ENCODE data around the gene MON1A. TPM values are rescaled to one million over a fixed set of nuclear protein-coding genes. Genes with fewer than 3 reads are reported as not detected.

The MON1A gene
- total RNA-seq, 1 donor = 13.0 TPM

DNA sequence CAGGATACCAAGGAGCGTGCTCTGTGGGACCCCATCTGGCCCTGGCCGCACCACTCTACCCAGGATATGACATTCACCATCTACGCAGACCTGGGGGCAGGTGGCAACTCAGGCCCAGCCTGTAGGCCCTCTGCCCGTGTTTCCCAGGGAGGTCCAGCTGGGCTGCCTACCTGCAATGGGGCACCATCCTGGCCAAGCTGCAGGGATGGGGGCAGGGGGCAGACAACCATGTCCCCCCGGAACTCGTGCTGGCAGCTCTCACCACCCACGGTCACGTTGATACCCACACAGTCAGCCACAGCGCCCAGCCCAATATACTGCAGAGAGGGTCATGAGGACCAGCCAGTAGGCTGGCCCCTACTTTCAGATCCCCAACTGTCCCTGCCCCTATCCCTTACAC lies 33.8 kb downstream of the MON1A start:
- peak; percentile 52 for DNase-seq (ENCODE audit: insufficient read length, low spot score, missing footprints)
- no peak overlapping the region for H3K4me3 ChIP-seq (ENCODE audit: insufficient read depth, low read length)
- TF ChIP-seq, protein P1, sequence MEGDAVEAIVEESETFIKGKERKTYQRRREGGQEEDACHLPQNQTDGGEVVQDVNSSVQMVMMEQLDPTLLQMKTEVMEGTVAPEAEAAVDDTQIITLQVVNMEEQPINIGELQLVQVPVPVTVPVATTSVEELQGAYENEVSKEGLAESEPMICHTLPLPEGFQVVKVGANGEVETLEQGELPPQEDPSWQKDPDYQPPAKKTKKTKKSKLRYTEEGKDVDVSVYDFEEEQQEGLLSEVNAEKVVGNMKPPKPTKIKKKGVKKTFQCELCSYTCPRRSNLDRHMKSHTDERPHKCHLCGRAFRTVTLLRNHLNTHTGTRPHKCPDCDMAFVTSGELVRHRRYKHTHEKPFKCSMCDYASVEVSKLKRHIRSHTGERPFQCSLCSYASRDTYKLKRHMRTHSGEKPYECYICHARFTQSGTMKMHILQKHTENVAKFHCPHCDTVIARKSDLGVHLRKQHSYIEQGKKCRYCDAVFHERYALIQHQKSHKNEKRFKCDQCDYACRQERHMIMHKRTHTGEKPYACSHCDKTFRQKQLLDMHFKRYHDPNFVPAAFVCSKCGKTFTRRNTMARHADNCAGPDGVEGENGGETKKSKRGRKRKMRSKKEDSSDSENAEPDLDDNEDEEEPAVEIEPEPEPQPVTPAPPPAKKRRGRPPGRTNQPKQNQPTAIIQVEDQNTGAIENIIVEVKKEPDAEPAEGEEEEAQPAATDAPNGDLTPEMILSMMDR (IDR thresholded peaks at IDR 0.05; ENCODE audit: extremely low read depth, low read depth, low read length) = no peak

DNA sequence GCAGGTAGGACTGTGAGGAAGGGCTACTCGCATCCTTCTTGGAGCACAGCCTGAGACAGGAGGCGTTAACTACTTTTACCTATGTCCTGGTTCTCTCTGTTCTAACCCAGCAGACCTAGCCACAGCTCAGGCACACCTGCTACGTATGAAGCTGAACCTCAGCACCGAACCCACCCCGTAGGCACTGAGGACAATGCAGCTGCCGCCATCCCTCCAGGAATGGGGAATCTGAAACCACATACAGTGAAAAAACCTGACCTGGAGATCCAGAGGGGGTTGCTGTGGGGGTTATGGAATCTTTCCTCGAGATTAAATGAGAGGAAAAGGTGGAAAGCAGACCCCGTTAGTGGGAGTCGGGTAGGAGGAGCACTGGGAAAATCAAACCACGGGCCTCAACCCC lies 40.3 kb downstream of the MON1A start:
- DNase-seq (ENCODE audit: insufficient read length, low spot score, missing footprints) = no peak
- H4K20me1 ChIP-seq (ENCODE audit: insufficient read depth, low read length) = no peaks in the 10 kb centered on the region
- H3K27me3 ChIP-seq (ENCODE audit: insufficient read depth, low read length) = no peaks in the 10 kb centered on the region
- H3K27ac ChIP-seq (ENCODE audit: low read depth, low read length) = no peak overlapping the region
- no peak overlapping the region for H2AFZ ChIP-seq (ENCODE audit: low read length)
- H3K4me3 ChIP-seq (ENCODE audit: insufficient read depth, low read length) = no peak overlapping the region
- no peaks in the 10 kb centered on the region for H3K79me2 ChIP-seq (ENCODE audit: insufficient read depth, low read length)
- H3K4me1 ChIP-seq (ENCODE audit: insufficient read depth, low read length) = no peaks in the 10 kb centered on the region
- no peaks in the 10 kb centered on the region for H3K36me3 ChIP-seq (ENCODE audit: insufficient read depth, low read length)
- TF ChIP-seq, protein P1 (IDR thresholded peaks at IDR 0.05; ENCODE audit: extremely low read depth, low read depth, low read length) = no peak
- H3K9me3 ChIP-seq (ENCODE audit: low read depth, low read length) = no peaks in the 10 kb centered on the region
- no peak overlapping the region for H3K4me2 ChIP-seq (ENCODE audit: insufficient read depth, low read length)

More for the DNA sequence above, 33.8 kb downstream of the MON1A start:
- H3K27me3 ChIP-seq (ENCODE audit: insufficient read depth, low read length) = no peaks in the 10 kb centered on the region
- no peaks in the 10 kb centered on the region for H3K9me3 ChIP-seq (ENCODE audit: low read depth, low read length)
- no peaks in the 10 kb centered on the region for H3K36me3 ChIP-seq (ENCODE audit: insufficient read depth, low read length)
- peaks cover 4% of the 10 kb centered on the region for H3K4me1 ChIP-seq (ENCODE audit: insufficient read depth, low read length)
- no peaks in the 10 kb centered on the region for H3K79me2 ChIP-seq (ENCODE audit: insufficient read depth, low read length)
- H4K20me1 ChIP-seq (ENCODE audit: insufficient read depth, low read length) = no peaks in the 10 kb centered on the region
- no peak overlapping the region for H2AFZ ChIP-seq (ENCODE audit: low read length)
- H3K27ac ChIP-seq (ENCODE audit: low read depth, low read length) = no peak overlapping the region
- H3K4me2 ChIP-seq (ENCODE audit: insufficient read depth, low read length) = no peak overlapping the region

DNA sequence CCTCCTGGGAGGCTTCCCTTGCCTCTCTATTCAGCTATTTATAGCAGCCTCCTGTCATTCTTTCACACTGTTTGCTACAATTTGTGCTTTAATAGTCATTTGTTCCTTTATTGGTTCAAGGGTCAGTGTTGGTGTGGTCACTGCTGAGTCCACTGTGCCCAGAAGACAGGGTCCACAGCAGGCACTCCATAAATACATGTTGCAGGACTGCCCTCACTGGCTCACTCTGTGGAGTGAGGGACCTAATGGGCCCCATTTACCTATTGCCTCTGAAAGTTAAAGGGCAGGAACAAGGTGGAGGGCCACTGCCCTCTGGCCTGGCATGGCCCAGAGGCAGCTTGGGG lies 42.7 kb downstream of the MON1A start:
- Histone ChIP-seq H4K20me1 (ENCODE audit: insufficient read depth, low read length) (no peaks in the 10 kb centered on the region), H2AFZ (ENCODE audit: low read length) (no peak overlapping the region), H3K4me3 (ENCODE audit: insufficient read depth, low read length) (no peak overlapping the region), H3K9me3 (ENCODE audit: low read depth, low read length) (no peaks in the 10 kb centered on the region), H3K79me2 (ENCODE audit: insufficient read depth, low read length) (no peaks in the 10 kb centered on the region), H3K36me3 (ENCODE audit: insufficient read depth, low read length) (no peaks in the 10 kb centered on the region), H3K27ac (ENCODE audit: low read depth, low read length) (no peak overlapping the region), H3K27me3 (ENCODE audit: insufficient read depth, low read length) (peaks cover 8% of the 10 kb centered on the region), H3K4me2 (ENCODE audit: insufficient read depth, low read length) (no peak overlapping the region), H3K4me1 (ENCODE audit: insufficient read depth, low read length) (no peaks in the 10 kb centered on the region)
- TF ChIP-seq, protein P1 (IDR thresholded peaks at IDR 0.05; ENCODE audit: extremely low read depth, low read depth, low read length) = no peak
- no peak for DNase-seq (ENCODE audit: insufficient read length, low spot score, missing footprints)

DNA sequence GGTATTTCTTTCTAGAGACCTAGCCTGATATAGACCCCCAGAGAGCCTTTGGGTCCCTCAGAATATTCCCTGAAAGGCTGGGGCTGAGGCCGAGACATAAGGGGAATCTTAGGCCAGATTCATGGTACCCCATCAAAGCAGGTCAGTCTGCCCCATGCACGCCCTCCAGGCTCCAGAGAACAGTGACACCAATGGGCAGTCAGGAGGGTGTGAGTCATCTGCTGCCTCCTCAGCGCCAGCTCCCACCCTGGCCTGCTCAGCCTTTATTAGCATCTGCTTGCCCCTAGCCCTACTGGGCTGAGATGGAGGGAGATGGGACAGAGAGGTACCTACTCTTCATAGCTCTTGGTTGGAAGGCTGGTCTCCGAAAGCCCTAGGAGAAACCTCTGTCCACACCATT lies 45.6 kb downstream of the MON1A start:
- peak; percentile 95 for DNase-seq (ENCODE audit: insufficient read length, low spot score, missing footprints)
- Histone ChIP-seq H3K4me1 (ENCODE audit: insufficient read depth, low read length) (no peaks in the 10 kb centered on the region), H4K20me1 (ENCODE audit: insufficient read depth, low read length) (no peaks in the 10 kb centered on the region), H3K36me3 (ENCODE audit: insufficient read depth, low read length) (no peaks in the 10 kb centered on the region), H3K79me2 (ENCODE audit: insufficient read depth, low read length) (no peaks in the 10 kb centered on the region), H3K27ac (ENCODE audit: low read depth, low read length) (no peak overlapping the region), H3K4me3 (ENCODE audit: insufficient read depth, low read length) (no peak overlapping the region), H3K9me3 (ENCODE audit: low read depth, low read length) (no peaks in the 10 kb centered on the region), H3K27me3 (ENCODE audit: insufficient read depth, low read length) (peaks cover 15% of the 10 kb centered on the region), H3K4me2 (ENCODE audit: insufficient read depth, low read length) (no peak overlapping the region), H2AFZ (ENCODE audit: low read length) (no peak overlapping the region)
- TF ChIP-seq, protein P1 (IDR thresholded peaks at IDR 0.05; ENCODE audit: extremely low read depth, low read depth, low read length) = no peak
